K562 (cell line): Measurements from ENCODE around the gene RRBP1. TPM values are rescaled to one million over a fixed set of nuclear protein-coding genes. Genes with fewer than 3 reads are reported as not detected.

Experiments
- ATAC-seq: fragments of 200-7000 bp; cut with Tn5 transposase; 3 replicates; pipeline ENCODE4 v1.9.1; 2020; ENCODE audit warnings: moderate library complexity
- BruUV-seq: library from RNA; stranded (reverse); fragments of 400-500 nt; replicated peaks from 2 replicates; lab custom pipeline; 2021; lab: Mats Ljungman, UMichigan
- CTCF ChIA-PET: fragments of 300-600 bp; formaldehyde crosslinking; extraction: SDS; loops from one replicate; lab custom pipeline; 2021; ENCODE audit warnings: low intra/inter-chr PET ratio; lab: Yijun Ruan, JAX
- POLR2A ChIA-PET: fragments of 300-600, 350-650 bp; sonication (Branson Sonifier 250); formaldehyde crosslinking; extraction: SDS; loops from one replicate; lab custom pipeline; 2021; ENCODE audit warnings: antibody characterized with exemption, inconsistent platforms; lab: Yijun Ruan, JAX
- DNase-seq, 4 experiments: peaks; one replicate each; pipeline versions ENCODE4 v3.0.0 to v3.0.0-alpha.2; 2011 to 2018; ENCODE audit warnings: low spot score in 3 of 4, mixed read lengths in 3 of 4; ENCODE audit errors: extremely low read depth in 1 of 4
- FAIRE-seq: peaks from 2 replicates; lab custom pipeline; 2011; peaks lifted over from hg19 to GRCh38; lab: Jason Lieb, UNC
- H2AFZ ChIP-seq: 2 replicates; pipeline ENCODE4 v1.6.0; 2011; ENCODE audit warnings: low read depth, low read length, control low read depth, inconsistent platforms
- H3K27ac ChIP-seq: fragments of 200-600 bp; 3 replicates; pipeline ENCODE4 v1.8.0; 2011; ENCODE audit warnings: low read depth, mild to moderate bottlenecking, control low read depth, inconsistent platforms, low read length, moderate library complexity, mixed read lengths; ENCODE audit errors: extremely low read depth
- H3K27me3 ChIP-seq, 2 experiments: fragments of 300-600 bp in 1 of 2; 2 replicates in 1 of 2; 3 replicates in 1 of 2; pipeline versions ENCODE4 v1.6.0 to v1.8.0; 2011; ENCODE audit warnings: inconsistent platforms in 2 of 2, low read length in 2 of 2, mild to moderate bottlenecking in 1 of 2, mixed read lengths in 1 of 2, moderate library complexity in 1 of 2; ENCODE audit not compliant: control insufficient read depth in 2 of 2, insufficient read depth in 2 of 2
- H3K36me3 ChIP-seq: fragments of 300-600 bp; 3 replicates; pipeline ENCODE4 v1.8.0; 2011; ENCODE audit warnings: mild to moderate bottlenecking, low read length, inconsistent platforms; ENCODE audit not compliant: control insufficient read depth, insufficient read depth
- H3K4me1 ChIP-seq, 2 experiments: fragments of 200-600 bp in 1 of 2; replicated peaks in 1 of 2; 2 replicates in 1 of 2; 3 replicates in 1 of 2; pipeline versions ENCODE4 v1.5.1 to v1.8.0; 2011; ENCODE audit warnings: inconsistent platforms in 2 of 2, low read length in 2 of 2, mild to moderate bottlenecking in 1 of 2, mixed read lengths in 1 of 2, moderate library complexity in 1 of 2; ENCODE audit not compliant: control insufficient read depth in 2 of 2, insufficient read depth in 2 of 2
- H3K4me2 ChIP-seq: 2 replicates; pipeline ENCODE4 v1.6.1; 2011; ENCODE audit warnings: low read length, control low read depth, inconsistent platforms, mixed read lengths; ENCODE audit not compliant: insufficient read depth
- H3K4me3 ChIP-seq: fragments of 200-600 bp; sonication (generic), shearing (Covaris generic); 2 replicates; pipeline ENCODE4 v1.5.1; 2016; ENCODE audit warnings: control low read depth, inconsistent platforms
- H3K79me2 ChIP-seq: fragments of 200-600 bp; 3 replicates; pipeline ENCODE4 v1.8.0; 2011; ENCODE audit warnings: low read length, inconsistent platforms; ENCODE audit not compliant: control insufficient read depth, insufficient read depth
- H3K9ac ChIP-seq, 2 experiments: 2 replicates each; pipeline versions ENCODE4 v1.6.0 to v1.6.1; 2011; ENCODE audit warnings: low read depth in 2 of 2, low read length in 2 of 2, control low read depth in 1 of 2, inconsistent platforms in 1 of 2, mild to moderate bottlenecking in 1 of 2, mixed read lengths in 1 of 2; ENCODE audit not compliant: insufficient read depth in 1 of 2
- H3K9me1 ChIP-seq: one replicate; pipeline ENCODE4 v1.6.0; 2011; ENCODE audit warnings: inconsistent platforms, mild to moderate bottlenecking, low read length, moderate library complexity; ENCODE audit not compliant: control insufficient read depth, insufficient read depth
- H3K9me3 ChIP-seq: replicated peaks from 2 replicates; pipeline ENCODE4 v1.5.1; 2011; ENCODE audit warnings: low read depth, low read length, inconsistent platforms; ENCODE audit not compliant: control insufficient read depth, insufficient read depth
- H4K20me1 ChIP-seq: replicated peaks from 2 replicates; pipeline ENCODE4 v1.6.1; 2011; ENCODE audit warnings: low read length, inconsistent platforms, mixed read lengths; ENCODE audit not compliant: control insufficient read depth, insufficient read depth
- ARID2 ChIP-seq: fragments of 450-650 bp; IDR thresholded peaks from 2 replicates; pipeline ENCODE4 v1.6.1; 2017; ENCODE audit warnings: antibody characterized with exemption, mild to moderate bottlenecking
- BRD9 ChIP-seq: fragments of 450-650 bp; IDR thresholded peaks from 2 replicates; pipeline ENCODE4 v1.6.1; 2018; ENCODE audit warnings: low read depth; ENCODE audit not compliant: partially characterized antibody
- EZH2 ChIP-seq: IDR thresholded peaks from 2 replicates; pipeline ENCODE4 v1.6.1; 2012; ENCODE audit warnings: low read depth, mild to moderate bottlenecking, inconsistent platforms, low read length, borderline replicate concordance
- FOS ChIP-seq: IDR thresholded peaks from 3 replicates; pipeline ENCODE4 v1.6.1; 2011; ENCODE audit not compliant: insufficient read length; ENCODE audit errors: extremely low read depth
- GATA2 ChIP-seq: sonication (generic); formaldehyde crosslinking; IDR thresholded peaks from 2 replicates; pipeline ENCODE4 v1.4.0; 2020; ENCODE audit warnings: mild to moderate bottlenecking, missing genetic modification reagents
- KAT2B ChIP-seq: IDR thresholded peaks from one replicate; pipeline ENCODE4 v1.6.1; 2012; ENCODE audit warnings: low read depth, mild to moderate bottlenecking, control low read depth, inconsistent platforms, low read length, moderate library complexity
- KDM1A ChIP-seq, 2 experiments: fragments of 450-650 bp; IDR thresholded peaks; 2 replicates each; pipeline ENCODE4 v1.6.1; 2016; ENCODE audit warnings: mild to moderate bottlenecking in 2 of 2
- KLF10 ChIP-seq: fragments of 250-450 bp; sonication (Bioruptor Pico); IDR thresholded peaks from 2 replicates; pipeline ENCODE4 v1.6.1; 2021; ENCODE audit warnings: matching md5 sums
- NFE2L1 ChIP-seq: fragments of 450-650 bp; IDR thresholded peaks from 2 replicates; pipeline ENCODE4 v1.6.1; 2016; ENCODE audit warnings: missing genetic modification characterization, low read depth, mild to moderate bottlenecking, missing compliant biosample characterization, moderate library complexity, borderline replicate concordance
- PML ChIP-seq: IDR thresholded peaks from 2 replicates; pipeline ENCODE4 v1.6.1; 2012; ENCODE audit warnings: low read length, inconsistent platforms
- POLR2B ChIP-seq: fragments of 450-650 bp; IDR thresholded peaks from 2 replicates; pipeline ENCODE4 v1.6.1; 2018; ENCODE audit warnings: low read depth; ENCODE audit not compliant: partially characterized antibody
- SAFB ChIP-seq: fragments of 200-400 bp; formaldehyde crosslinking; IDR thresholded peaks from 2 replicates; pipeline ENCODE4 v1.6.1; 2017; ENCODE audit warnings: low read depth, low read length, borderline replicate concordance
- SIRT6 ChIP-seq: IDR thresholded peaks from one replicate; pipeline ENCODE4 v1.6.1; 2012; ENCODE audit warnings: low read depth, mild to moderate bottlenecking, control low read depth, inconsistent platforms, low read length, moderate library complexity
- ZNF224 ChIP-seq: sonication (generic); formaldehyde crosslinking; IDR thresholded peaks from 2 replicates; pipeline ENCODE4 v1.8.0; 2022; ENCODE audit warnings: mild to moderate bottlenecking, missing genetic modification reagents
- WGBS: fragments of 100-300 bp; shearing (Covaris generic); methylation state at CpG from one replicate; pipeline ENCODE4 v1.1.6; 2016; ENCODE audit warnings: low coverage, mixed read lengths; ENCODE audit not compliant: insufficient coverage; ENCODE audit errors: missing lambda C conversion rate; 5-methylcytosine and 5-hydroxymethylcytosine counted together
- in situ Hi-C: fragments of 300-500 bp; cut with MboI; formaldehyde crosslinking; loops from 4 replicates; pipeline ENCODE4 v1.15.0; 2018; ENCODE audit warnings: inconsistent platforms, mixed read lengths
- intact Hi-C: fragments of 100-400 bp; cut with micrococcal nuclease; formaldehyde crosslinking; loops from 2 replicates; pipeline ENCODE4 v1.14.2; 2022
- polyA plus RNA-seq, 8 experiments: library from polyadenylated mRNA; depleted of rRNA in 4 of 8; stranded (reverse) in 5 of 8; unstranded in 3 of 8; fragments of >200 nt; fragmentation: Nextera tagmentation in 2 of 8; fragmentation: Illumina TruSeq in 1 of 8; extraction: Ambion mirVana in 2 of 8; extraction: Trizol in 1 of 8; gene quantifications; 2 replicates each; pipeline versions ENCODE4 v1.2.1 to v1.2.3, GENCODE V29; 2011 to 2014; ENCODE audit warnings: inconsistent platforms in 1 of 8, missing spikeins in 1 of 8
- total RNA-seq, 7 experiments: library from RNA; depleted of rRNA in 6 of 7; stranded (reverse); fragments of >200 nt in 6 of 7; fragmentation: Illumina TruSeq in 2 of 7; extraction: Trizol in 2 of 7; gene quantifications; 2 replicates each; pipeline versions ENCODE4 v1.2.1 to v1.2.3, GENCODE V29; 2011 to 2021; ENCODE audit warnings: low replicate concordance in 1 of 7
- TF ChIP-seq, protein P1 (sequence below): fragments of 450-650 bp; IDR thresholded peaks from 2 replicates; pipeline ENCODE4 v1.6.1; 2016; ENCODE audit warnings: mild to moderate bottlenecking
- TF ChIP-seq, protein P2 (sequence below): fragments of 250-450 bp; sonication (Bioruptor Pico); IDR thresholded peaks from 2 replicates; pipeline ENCODE4 v1.5.0; 2020; ENCODE audit warnings: mild to moderate bottlenecking, borderline replicate concordance
- TF ChIP-seq, protein P3 (sequence below): fragments of 450-650 bp; formaldehyde crosslinking; IDR thresholded peaks from 2 replicates; pipeline ENCODE4 v1.4.0; 2020; ENCODE audit warnings: mild to moderate bottlenecking, moderate library complexity

Gene RRBP1
- total and polyA plus RNA-seq, 9 of the 15 experiments (the other 6 are each of a cell fraction or from before 2014, with no cell fraction given): 0.84 to 32.0 (median 17.6) TPM

DNA sequence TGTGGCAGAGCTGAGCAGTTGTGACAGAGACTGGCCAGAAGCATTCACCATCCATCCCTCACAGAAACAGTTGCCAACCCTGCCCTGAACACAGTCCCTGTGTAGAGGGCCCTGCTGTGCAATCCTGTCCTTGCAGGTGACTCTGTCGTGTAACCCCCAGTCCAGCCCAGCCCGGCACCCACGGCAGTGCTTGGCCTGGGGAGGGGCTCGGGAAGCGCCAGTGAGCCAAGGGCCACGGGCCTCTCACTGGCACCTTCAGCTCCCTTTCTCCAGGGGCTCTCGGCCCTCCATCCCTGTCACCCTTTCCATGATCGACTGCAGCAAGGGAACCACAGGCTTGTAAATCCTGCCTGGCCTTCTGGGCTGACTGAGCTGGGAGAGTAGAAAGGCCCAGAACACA, 53.0 kb downstream of the RRBP1 start:
- no peak overlapping the region for H3K4me2 ChIP-seq
- no peaks in the 10 kb centered on the region for H3K27me3 ChIP-seq
- FAIRE-seq: no peak
- ChIA-PET POLR2A (no interaction called here), CTCF (no interaction called here)
- H3K4me1 ChIP-seq: no peaks in the 10 kb centered on the region
- in situ Hi-C loops (no loop called here), intact Hi-C loops (no loop called here)
- no peak overlapping the region for H3K9ac ChIP-seq
- H4K20me1 ChIP-seq: no peaks in the 10 kb centered on the region
- no peaks in the 10 kb centered on the region for H3K9me1 ChIP-seq
- no TSS peak for BruUV-seq
- no peaks in the 10 kb centered on the region for H3K9me3 ChIP-seq
- H3K4me3 ChIP-seq: no peak overlapping the region
- H3K36me3 ChIP-seq: peaks cover 23% of the 10 kb centered on the region; the same call in 2 of the 3 replicates
- ATAC-seq: no peak
- no peak overlapping the region for H2AFZ ChIP-seq
- WGBS: 100% methylated on average over 1 of the region's 8 CpGs
- DNase-seq: no peak
- no peak overlapping the region for H3K27ac ChIP-seq
- no peaks in the 10 kb centered on the region for H3K79me2 ChIP-seq
- TF ChIP-seq KDM1A (IDR thresholded peaks at IDR 0.05) (no peak), POLR2B (no peak), GATA2 (no peak), EZH2 (no peak), KLF10 (no peak), PML (no peak), NFE2L1 (tag) (no peak), SIRT6 (no peak), FOS (no peak), ZNF224 (CRISPR knock-in tag) (no peak), KAT2B (no peak), BRD9 (no peak), ARID2 (no peak), SAFB (no peak)
- TF ChIP-seq, protein P1, sequence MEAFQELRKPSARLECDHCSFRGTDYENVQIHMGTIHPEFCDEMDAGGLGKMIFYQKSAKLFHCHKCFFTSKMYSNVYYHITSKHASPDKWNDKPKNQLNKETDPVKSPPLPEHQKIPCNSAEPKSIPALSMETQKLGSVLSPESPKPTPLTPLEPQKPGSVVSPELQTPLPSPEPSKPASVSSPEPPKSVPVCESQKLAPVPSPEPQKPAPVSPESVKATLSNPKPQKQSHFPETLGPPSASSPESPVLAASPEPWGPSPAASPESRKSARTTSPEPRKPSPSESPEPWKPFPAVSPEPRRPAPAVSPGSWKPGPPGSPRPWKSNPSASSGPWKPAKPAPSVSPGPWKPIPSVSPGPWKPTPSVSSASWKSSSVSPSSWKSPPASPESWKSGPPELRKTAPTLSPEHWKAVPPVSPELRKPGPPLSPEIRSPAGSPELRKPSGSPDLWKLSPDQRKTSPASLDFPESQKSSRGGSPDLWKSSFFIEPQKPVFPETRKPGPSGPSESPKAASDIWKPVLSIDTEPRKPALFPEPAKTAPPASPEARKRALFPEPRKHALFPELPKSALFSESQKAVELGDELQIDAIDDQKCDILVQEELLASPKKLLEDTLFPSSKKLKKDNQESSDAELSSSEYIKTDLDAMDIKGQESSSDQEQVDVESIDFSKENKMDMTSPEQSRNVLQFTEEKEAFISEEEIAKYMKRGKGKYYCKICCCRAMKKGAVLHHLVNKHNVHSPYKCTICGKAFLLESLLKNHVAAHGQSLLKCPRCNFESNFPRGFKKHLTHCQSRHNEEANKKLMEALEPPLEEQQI: no peak
- TF ChIP-seq, protein P2, sequence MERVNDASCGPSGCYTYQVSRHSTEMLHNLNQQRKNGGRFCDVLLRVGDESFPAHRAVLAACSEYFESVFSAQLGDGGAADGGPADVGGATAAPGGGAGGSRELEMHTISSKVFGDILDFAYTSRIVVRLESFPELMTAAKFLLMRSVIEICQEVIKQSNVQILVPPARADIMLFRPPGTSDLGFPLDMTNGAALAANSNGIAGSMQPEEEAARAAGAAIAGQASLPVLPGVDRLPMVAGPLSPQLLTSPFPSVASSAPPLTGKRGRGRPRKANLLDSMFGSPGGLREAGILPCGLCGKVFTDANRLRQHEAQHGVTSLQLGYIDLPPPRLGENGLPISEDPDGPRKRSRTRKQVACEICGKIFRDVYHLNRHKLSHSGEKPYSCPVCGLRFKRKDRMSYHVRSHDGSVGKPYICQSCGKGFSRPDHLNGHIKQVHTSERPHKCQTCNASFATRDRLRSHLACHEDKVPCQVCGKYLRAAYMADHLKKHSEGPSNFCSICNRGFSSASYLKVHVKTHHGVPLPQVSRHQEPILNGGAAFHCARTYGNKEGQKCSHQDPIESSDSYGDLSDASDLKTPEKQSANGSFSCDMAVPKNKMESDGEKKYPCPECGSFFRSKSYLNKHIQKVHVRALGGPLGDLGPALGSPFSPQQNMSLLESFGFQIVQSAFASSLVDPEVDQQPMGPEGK (CRISPR knock-in tag): no peak
- TF ChIP-seq, protein P3, sequence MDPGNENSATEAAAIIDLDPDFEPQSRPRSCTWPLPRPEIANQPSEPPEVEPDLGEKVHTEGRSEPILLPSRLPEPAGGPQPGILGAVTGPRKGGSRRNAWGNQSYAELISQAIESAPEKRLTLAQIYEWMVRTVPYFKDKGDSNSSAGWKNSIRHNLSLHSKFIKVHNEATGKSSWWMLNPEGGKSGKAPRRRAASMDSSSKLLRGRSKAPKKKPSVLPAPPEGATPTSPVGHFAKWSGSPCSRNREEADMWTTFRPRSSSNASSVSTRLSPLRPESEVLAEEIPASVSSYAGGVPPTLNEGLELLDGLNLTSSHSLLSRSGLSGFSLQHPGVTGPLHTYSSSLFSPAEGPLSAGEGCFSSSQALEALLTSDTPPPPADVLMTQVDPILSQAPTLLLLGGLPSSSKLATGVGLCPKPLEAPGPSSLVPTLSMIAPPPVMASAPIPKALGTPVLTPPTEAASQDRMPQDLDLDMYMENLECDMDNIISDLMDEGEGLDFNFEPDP (CRISPR knock-in tag): no peak
